HG02852 (cell line): ENCODE results near the gene PRRG3.
"Not testable (repeated sequence)": the region's sequence is repeated elsewhere in the genome, so short reads cannot be mapped to it uniquely, and the experiment has no call there.

Source experiments
- ATAC-seq: cut with Tn5 transposase; IDR thresholded peaks from one replicate; pipeline ENCODE4 v1.9.1; 2021; ENCODE audit warnings: mild to moderate bottlenecking, moderate library complexity; ENCODE audit not compliant: unreplicated experiment

Gene PRRG3

GRCh38 chrX:151694661-151695582 lies at the start of gene PRRG3:
Gene PRRG3 (plus strand): TSS chrX:151695458. CDS start chrX:151698815, 3,357 bp downstream.
- ATAC-seq = no peak

DNA sequence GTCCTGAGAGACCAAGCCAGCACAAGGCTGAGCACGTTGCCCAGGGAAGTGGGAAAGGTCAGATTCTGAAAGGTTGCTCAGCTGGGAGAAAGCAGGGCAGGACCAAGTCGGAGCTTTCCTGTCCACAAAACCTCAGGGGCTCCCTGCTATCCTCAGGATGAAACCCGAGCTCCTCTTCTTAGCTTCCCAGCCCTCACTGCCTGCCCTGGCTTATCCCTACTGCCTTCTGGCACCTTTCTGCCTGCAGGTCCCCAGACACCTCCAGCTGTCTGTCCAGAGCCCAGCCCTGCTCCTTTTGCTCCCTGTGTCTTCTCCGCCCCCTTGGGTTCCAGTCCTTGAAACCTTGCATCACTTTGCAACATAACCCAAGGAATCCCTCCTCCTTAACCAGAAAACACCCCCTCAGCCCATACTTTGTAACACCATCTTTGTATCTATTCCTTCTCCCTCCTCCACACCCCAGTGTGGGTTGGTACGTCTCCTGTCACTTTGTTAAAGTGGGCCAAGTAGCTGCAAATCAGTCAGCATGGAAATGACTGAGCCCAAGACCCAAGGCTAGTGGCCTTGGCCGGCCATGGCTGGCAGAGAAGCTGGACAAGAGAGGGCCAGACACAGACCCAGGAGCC lies 20.0 kb upstream of the PRRG3 start:
- no peak for ATAC-seq

GRCh38 chrX:151676196-151676595 lies 19.1 kb upstream of the PRRG3 start:
- no peak for ATAC-seq

DNA sequence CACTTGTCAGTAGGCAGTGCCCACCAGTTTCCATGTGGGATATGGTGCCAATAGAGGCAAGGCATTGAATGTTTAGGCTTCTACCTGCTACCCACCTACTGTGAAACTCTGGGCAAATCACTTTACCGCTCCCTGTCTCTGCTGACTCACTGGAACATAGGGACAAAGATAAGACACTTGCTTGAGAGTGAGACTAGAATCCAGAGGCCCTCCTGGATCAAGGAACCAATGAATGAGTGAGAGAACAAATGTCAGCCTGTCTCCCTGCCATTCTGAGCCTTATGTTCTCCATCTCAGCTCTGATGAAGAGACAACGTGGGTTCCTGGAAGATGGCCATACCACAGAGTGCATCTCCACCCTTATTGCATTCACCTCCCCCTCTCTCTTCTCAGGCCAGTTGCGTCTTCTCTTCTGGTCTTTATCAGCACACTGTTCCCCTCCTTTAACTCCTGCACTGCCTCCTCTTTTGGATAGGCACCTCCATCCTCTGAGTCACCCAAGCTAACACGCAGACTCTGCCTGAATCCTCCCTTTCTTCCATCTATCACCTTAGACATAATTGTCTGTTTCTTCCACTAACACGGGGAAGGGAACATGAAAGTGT lies 15.4 kb upstream of the PRRG3 start:
- no peak for ATAC-seq

- peak; percentile 89 for ATAC-seq
Observed at GRCh38 chrX:151680805-151681204, 14.5 kb upstream of the PRRG3 start.

DNA sequence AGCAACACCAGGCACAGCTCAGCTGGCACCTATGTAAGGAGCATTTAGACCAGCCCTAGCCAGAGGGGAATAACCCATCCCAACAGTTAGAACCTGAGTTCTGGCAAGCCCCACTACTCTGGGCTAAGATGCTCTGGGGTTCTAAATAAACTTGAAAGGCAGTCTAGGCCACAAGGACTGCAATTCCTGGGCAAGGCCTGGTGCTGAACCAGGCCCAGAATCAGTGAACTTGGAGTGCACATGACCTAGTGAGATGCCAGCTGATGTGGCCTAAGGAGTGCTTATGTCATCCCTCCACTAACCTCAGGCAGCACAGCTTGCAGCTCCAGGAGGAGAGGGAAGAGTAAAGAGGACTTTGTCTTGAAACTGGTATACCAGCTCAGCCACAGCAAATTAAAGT lies 7.6 kb upstream of the PRRG3 start:
- no peak for ATAC-seq

- no peak for ATAC-seq
Observed at GRCh38 chrX:151688695-151689094, 6.6 kb upstream of the PRRG3 start.

GRCh38 chrX:151692825-151693224 lies 2.4 kb upstream of the PRRG3 start:
- ATAC-seq = no peak

DNA sequence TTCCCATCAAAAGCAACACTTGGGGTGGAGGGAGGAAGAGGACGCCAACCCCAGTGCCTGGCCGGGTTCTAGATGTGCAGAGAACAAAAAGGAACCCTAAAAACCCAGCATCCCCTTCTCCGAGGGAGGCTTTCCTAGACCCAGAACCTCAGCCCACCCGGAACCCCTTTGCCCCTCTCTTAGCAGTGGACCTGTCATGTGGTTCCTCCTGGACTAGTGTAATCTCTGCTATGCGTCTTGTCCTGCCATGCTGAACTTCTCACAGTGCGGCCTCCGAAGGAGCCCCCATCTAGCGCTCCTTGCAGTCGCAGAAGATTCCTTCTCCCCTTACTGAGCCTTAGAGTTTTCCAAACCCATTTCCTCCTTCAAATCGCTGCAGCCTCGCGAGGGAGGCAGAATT lies 1.1 kb upstream of the PRRG3 start:
- no peak for ATAC-seq

DNA sequence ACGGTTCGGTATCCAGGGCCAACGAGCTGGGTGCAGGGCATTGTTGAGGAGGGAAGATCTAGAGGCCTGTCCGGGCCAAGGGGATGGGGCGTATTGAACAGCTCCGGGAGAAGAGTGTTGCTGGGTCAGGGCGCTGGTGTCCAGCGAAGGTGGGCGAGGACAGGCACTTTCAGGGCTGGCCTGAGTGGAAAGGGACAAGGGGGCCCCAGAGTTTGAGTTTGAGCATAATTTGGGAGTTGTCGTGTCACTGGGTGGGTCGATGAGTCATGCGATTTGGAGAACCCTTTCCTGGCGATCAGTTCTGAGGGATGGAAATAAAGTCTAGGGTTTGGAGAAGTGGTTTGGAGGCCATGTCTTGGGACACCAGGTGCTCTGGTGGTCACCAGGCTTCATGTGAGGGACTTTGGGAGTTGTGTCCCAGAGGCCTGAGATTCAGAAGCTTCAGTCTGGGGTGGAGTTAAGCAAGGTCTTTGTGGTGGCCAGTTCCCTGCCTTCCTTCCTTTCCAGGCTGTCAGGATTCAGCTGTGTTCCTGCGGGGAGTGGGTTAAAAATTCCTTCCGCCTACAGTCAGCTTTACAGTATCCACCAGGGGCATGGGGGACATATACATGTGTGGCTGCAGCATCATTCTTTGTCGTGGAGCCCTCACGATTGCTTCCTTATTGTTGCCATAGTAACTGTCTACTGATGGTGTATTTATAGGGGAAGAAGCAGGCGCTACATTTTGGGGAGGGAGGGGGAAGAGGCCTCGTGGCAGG lies 504 bp downstream of the PRRG3 start:
- no peak for ATAC-seq

DNA sequence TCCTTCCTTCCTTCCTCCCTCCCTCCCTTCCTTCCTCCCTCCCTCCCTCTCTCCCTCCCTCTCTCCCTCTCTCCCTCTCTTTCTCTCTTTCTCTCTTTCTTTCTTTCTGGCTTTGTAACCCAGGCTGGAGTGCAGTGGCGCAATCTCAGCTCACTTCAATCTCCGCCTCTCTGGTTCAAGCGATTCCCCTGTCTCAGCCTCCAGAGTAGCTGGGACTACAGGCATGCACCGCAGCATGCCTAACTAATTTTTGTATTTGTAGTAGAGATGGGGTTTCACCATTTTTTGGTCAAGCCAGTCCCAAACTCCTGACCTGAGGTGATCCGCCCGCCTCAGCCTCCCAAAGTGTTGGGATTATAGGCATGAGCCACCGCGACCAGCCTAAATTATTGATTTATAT lies 1.8 kb downstream of the PRRG3 start:
- not testable (repeated sequence) for ATAC-seq

GRCh38 chrX:151697522-151697921 lies 2.3 kb downstream of the PRRG3 start:
- no peak for ATAC-seq

DNA sequence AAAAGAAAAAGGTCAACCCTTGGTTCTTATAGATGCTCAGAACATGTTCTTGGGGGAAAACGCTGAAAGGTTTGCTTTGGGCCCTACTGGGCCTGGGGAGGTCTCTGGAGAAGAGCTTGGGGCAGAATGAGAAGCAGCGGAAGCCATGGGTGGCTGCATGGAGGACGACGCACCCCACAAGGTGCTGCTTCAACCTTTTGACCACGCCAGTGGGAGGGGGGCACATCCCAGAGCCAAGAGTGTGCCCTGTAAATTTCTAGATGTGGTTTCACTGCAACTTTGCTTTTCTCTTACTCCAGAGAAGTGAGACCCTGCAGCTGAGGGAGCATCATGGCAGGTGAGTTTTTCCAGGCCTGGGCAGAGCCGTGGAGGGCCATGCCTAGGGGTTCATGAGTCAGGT lies 3.2 kb downstream of the PRRG3 start:
- no peak for ATAC-seq

GRCh38 chrX:151699746-151700145 lies 4.5 kb downstream of the PRRG3 start:
- ATAC-seq = no peak

DNA sequence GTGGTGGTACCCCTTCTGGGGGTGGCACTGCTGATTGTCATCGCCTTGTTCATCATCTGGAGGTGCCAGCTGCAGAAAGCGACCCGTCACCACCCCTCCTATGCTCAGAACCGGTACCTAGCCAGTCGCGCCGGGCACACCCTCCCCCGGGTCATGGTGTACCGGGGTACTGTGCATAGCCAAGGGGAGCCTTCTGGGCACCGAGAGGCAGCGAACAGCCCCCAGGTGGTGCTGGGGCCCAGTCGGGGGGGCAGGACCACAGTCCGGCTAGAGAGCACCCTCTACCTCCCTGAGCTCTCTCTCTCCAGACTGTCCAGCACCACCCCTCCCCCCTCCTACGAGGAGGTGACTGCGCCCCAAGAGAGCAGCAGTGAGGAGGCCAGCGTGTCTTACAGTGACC lies 5.3 kb downstream of the PRRG3 start:
- ATAC-seq = no peak

DNA sequence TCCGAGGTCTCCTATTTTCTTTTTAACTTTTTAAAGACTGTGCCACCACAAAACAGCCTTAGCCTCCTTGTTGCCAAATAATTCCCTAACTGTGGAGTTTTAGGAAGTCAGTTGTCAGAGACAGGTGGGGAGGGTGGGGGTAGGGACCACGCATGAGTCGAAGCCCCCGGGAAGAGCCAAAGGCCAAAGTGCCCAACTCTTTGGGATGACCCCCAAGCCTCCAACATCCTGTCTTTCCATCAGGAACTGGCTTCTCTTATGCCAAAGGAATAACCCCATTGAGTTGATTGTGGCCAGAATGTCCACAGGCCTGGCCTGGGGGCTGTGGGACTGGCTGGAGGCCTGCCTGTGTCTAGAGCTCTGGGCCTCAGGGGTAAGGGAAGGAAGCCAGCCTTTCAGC lies 5.8 kb downstream of the PRRG3 start:
- no peak for ATAC-seq

DNA sequence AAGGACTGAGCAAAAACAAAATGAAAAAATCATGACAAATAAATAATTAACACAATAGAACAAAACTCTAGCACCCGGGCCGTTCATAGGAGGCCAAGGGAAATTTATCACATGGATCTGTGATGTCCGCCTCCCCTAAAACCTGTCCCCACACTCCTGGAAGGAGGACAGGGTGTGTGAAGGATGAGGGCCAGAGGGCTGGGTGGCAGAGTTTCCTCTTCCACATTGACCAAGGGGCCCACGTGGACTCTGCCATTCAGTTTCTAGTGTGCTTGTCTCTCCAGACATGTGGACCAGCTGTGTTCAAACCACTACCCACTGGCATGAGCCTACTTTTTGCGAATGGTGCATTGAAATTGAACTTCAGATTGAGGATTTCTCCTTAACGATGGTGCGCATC lies 6.3 kb downstream of the PRRG3 start:
- no peak for ATAC-seq

- no peak for ATAC-seq
Observed at GRCh38 chrX:151702026-151702714, 6.9 kb downstream of the PRRG3 start.

- no peak for ATAC-seq
Observed at GRCh38 chrX:151702741-151703340, 7.6 kb downstream of the PRRG3 start.

GRCh38 chrX:151703487-151703886 lies 8.2 kb downstream of the PRRG3 start:
- ATAC-seq = no peak
